Left cardiac atrium (tissue), 2 donors: ENCODE data around the gene LDLRAD3. TPM values are rescaled to one million over a fixed set of nuclear protein-coding genes. Genes with fewer than 3 reads are reported as not detected.

Source experiments
- microRNA-seq, 2 donors: library from miRNA; unstranded; fragments of <30 nt; microRNA quantifications; one replicate each; pipeline ENCODE4 v1.2.0, GENCODE V29; 2020
- total RNA-seq, 2 donors: library from RNA; stranded (reverse); fragmentation: NEBNext Ultra II Directional; extraction: Animal tissue kit (Norgen Biotek cat#: 25700); gene quantifications; one replicate each; pipeline ENCODE4 v1.2.1, GENCODE V29; 2021
- donor health status: DM: no; HTN: yes; CAD: no; lungs with severe emphysema.
- donor health status: DM: yes; HTN: yes; CAD: no.

LDLRAD3 gene
- total RNA-seq, 2 donors from 2014 or later = 4.7 to 10.8 TPM

Small RNA genes lying within 50 kb of the gene (microRNA-seq; reads per million reads assigned to microRNA genes)
- gene MIR3973 = 0 reads per million in 2 donors
